ENCODE measurements around the gene ASPA.
"Not testable (repeated sequence)": the region's sequence is repeated elsewhere in the genome, so short reads cannot be mapped to it uniquely, and the experiment has no call there.

Gene ASPA

DNA sequence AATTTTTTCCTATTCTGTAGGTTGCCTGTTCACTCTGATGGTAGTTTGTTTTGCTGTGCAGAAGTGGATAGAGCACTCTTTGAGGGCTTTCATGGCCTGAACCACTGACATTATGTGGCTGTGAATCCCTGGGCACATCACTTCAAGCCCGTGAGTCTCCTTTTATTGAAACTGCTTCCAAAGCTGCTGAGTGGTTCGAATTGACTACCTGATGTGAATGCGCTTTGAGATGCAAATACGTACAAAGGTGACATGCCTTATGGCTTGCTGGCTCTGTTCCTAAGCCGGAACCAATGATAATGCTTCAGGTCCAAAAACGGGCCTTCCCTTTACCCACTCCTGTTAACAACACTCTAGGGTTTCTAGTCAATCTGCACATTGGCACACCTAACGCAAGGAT, 34.3 kb downstream of the ASPA start:
- no peak for DNase-seq

GRCh38 chr17:3511852-3512504, 36.2 kb downstream of the ASPA start:
- no peak for DNase-seq

GRCh38 chr17:3512505-3513171, 36.8 kb downstream of the ASPA start:
- no peak for DNase-seq

DNA sequence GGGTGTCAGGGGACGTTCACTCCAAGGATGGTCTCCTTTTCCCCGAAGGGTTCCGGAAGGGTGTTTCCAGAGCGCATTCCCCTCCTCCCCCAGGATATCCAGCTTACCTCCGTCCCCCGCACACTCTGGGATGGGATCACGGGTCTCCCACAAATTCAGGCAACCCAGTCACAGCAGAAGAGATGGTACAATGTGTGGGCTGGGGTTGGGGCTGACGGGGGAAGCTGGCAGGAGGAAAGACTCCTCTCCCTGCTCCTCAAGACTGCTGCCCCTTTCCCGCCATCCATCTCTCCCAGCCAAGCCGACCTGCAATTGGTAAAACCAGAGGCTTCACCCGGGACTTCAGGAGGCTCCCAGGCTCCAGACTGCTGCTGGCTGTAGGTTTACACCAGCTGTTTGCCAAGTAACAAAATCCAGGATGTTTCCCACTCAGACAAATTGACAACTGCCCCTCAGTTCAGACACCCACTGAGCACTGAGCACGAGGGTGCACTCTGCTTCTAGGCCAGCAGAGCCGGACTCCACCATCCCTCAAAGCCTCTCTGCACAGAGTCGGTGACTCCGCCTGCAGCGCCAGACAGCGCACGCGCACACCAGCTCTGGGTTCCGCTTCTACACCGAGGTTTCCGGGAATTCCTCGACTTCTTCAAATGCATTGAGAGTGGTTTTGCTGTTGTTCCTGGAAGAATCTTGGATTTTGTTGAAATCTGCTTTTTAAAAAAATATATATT, 37.7 kb downstream of the ASPA start:
- DNase-seq: no peak

- DNase-seq: not testable (repeated sequence)
These were observed 38.4 kb downstream of the ASPA start for GRCh38 chr17:3514167-3514566.

DNA sequence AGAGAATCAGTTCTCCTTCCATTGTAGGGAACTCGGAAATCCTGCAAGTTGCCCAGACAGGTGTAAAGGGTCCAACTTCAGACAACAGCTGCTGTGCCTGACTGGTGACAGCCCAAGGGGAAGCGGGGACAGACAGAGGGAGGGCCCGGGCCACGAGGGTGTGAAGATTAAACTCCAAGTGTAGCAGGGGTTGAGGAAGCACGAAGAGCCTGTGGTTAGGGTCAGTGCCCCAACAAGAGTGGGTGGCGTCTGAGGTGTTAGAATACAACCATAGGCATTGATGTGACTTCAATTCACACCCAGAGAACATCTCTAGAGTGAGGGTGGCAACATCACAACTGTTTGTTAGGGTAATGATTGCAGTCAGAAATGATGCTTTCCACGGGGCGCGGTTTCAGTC, 39.1 kb downstream of the ASPA start:
- no peak for DNase-seq

GRCh38 chr17:3519472-3519871, 43.7 kb downstream of the ASPA start:
- not testable (repeated sequence) for DNase-seq

- no peak for DNase-seq
These were observed 48.2 kb downstream of the ASPA start for GRCh38 chr17:3524024-3524423.

GRCh38 chr17:3526491-3526890, 50.7 kb downstream of the ASPA start:
- DNase-seq: no peak

DNA sequence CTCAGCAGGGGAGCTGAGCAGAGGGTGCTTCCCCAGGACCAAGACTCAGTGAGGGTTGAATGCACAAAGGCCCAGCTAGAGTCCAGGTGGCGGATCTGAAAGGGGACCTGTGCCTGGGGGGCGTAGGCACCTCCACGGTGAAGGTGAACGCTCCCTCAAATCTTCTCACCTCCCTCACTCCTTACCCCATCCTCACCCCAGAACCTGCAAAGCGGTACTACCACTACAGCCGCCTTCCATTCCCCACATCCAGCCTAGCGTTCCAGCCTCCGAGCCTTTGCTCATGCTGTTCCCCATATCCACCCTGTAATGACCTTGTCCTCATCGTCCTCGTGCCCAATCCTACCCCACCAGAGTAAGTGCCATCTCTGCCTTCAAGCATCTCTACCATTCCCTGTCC, 51.2 kb downstream of the ASPA start:
- DNase-seq: no peak

DNA sequence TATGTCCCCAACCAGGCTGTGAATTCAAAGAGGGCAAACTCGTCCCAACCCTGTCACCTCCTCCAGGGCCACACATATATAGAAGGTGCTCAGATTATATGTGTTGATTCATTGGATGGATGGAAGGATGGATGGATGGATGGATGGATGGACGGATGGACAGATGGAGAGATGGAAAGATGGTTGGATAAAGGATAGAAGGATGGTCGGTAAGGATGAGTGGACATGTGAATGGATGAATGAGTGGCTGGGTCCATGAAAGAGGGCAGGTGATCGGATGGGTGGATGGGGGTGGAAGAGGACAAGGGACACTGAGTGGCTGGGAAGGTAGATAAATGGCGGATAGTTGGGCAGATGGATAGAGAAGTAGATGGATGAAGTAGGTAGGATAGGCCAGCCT, 51.7 kb downstream of the ASPA start:
- DNase-seq: no peak

DNA sequence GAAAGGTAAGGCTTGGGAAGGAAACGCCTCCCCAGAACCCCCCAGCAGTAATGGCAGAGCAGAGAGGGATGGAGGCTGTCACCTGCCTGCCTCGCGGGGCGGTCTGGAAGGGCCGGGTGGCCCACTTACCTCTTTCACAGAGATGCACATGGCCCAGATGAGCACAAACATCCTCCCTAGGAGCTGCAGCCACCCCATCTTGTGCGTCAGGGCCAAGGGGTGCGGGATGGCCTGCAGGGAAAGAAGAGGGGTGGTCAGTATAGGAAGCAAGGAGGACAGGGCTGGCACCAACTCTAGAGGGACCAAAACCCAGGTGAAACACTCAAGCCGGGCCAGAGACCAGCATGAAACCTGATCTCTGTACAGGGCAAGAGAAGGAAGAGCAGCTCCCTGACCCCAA, 52.1 kb downstream of the ASPA start:
- DNase-seq: no peak

DNA sequence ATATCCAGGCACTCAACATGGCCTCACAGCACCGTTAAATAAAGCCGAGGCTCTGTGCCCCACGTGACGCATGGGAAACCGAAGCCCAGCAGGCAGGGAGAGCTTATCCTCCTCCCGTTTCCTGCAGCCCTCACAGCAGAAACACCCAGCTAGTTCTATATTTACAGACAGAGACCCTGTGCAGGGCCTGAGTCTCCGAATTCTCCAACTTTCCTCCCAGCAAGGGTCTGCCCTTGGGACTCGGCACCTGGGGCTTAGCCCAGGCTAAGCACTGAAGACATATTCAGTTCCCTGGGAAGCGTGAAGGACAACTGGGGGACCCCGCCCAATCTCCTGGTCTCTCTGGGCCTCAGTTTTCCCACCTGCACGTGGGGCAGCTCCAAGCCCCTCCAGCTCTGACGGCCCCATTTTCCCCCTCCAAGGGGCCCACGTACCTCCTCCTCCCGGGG, 52.6 kb downstream of the ASPA start:
- DNase-seq: no peak

DNA sequence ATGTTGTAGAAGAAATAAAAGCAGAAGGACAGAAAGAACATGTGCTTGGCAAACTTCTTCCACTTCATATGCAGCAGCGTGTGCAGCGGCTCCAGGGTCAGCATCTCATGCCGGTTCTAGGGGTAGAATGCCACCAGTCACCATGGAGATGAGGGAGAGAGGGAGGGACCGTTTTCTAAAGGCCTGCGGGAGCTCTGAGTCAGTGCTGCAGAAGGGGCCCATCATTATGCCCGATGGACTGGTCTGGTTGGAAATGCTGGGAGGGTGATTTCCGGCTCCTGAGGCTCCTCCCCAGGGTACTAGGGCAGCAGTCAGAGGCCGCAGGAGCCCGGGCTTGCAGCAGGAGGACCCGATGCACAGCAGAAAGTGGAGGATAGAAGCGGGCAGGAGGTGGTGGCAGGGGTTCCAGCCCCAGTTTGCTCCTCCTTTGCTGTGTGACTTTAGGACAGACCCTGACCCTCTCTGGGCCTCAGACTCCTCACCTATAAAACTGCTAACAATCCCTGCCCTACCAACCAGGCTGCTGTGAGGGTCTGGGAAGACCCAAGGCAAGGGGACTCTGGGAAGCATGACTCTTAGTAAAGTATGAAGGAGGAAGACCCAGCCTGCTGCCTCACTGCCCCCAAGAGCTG, 53.2 kb downstream of the ASPA start:
- DNase-seq: no peak

DNA sequence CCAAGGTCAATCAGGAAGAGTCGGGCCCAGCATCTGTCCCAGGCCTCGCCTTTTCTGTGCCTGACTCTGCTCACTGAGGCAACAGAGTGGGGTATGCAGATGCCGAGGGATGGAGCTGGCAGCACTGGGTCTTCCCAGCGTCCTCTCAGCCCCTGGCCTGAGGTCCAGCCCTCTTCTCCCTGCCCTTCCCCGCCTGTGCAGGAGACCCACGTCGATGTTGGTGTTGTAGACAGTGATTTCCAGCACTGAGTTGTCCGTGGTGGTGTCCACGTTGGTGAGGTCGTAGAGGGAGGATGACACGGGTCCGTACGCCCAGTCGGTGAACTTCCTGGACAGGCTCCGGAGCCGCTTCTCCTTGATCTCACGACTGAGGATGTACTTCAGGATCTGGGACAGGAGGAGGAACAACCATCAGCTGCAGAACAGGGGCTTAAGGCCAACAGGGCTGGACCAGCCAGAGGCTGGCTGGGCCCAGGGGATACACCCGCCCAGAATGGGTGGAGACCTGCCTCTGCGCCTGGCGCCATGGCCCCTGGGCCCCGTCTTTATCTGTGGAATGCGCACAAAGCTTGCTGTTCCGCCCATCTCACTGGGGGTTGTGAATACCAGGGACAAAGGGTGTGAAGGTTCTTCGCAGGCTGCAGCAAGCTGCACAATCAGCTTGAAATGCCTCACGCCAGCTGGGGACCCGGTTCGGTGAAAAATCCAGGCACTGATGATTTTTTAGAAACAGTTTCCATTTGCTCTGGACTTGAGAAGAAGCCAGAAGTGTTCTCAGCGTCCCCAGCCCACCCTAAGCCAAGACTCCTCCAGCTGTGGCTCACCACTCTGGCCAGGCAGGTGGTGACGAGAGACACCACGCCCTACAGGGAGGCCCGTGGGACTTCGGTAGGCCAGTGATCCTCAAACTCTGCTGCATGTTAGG, 54.3 kb downstream of the ASPA start:
- no peak for DNase-seq

GRCh38 chr17:3531266-3532101, 55.7 kb downstream of the ASPA start:
- DNase-seq: no peak

DNA sequence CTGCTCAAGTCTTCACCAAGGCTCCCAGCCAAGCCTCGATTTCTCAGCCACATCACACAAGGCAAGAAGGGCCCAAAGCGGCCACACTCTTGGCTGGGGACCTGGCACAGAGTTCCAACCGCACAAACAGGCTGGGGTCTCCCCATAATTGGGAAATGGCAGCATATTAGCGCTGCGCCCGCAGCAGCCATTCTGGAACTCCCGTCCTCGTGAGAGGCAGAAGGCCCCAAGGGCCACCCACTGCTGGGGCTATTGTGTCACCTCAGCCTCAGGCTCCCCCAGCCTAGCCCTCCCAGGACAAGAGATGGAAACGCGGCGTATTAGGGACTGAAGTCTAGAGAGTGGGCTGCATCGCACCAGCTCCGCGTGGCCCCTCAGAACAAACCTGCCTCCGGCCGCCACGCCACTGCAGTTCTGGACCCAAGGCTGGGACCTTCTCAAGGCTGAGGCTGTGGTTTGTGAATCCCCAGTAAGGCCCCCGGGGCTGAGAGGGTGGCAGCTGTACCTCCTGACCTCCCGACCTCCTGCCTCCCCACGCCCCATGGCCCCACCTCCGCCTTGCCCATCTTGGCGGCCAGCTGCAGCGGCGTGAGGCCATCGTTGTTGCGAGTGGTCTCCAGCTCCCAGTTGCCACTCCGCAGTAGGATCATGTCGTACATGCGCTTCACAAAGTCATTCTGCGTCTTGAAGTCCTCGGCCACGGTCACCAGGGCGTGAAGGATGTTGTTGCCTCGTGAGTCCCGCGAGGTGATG, 56.5 kb downstream of the ASPA start:
- DNase-seq: no peak

- DNase-seq: no peak
These were observed 57.0 kb downstream of the ASPA start for GRCh38 chr17:3532859-3533142.

- DNase-seq: no peak
These were observed 58.0 kb downstream of the ASPA start for GRCh38 chr17:3533752-3534151.

GRCh38 chr17:3534881-3535252, 59.1 kb downstream of the ASPA start:
- DNase-seq: no peak

Measured in activated CD4-positive, CD25-positive, alpha-beta regulatory T cell (primary cell).